Measurements from ENCODE around the gene GREB1. TPM values are rescaled to one million over a fixed set of nuclear protein-coding genes. Genes with fewer than 3 reads are reported as not detected.

The GREB1 gene
- total RNA-seq, 1 experiment from 2014 or later, result 6.2 TPM

GRCh38 chr2:11585071-11585470 is 51.2 kb downstream of the GREB1 start:
- no peak overlapping the region for H3K4me3 ChIP-seq (replicated peaks in 1 of 2; ENCODE audit: low read depth in 1 of 2, low read length in 2 of 2)
- no peak for ATAC-seq
- BruUV-seq (replicated peaks), result no TSS peak
- H3K4me1 ChIP-seq (ENCODE audit: control insufficient read depth in 1 of 2, insufficient read depth in 2 of 2, low read length in 2 of 2), result peaks cover 4 to 13% of the 10 kb centered on the region in 2 experiments
- RAD21 ChIA-PET (ENCODE audit: low non-redundant PET in 1 of 2, low total read pairs in 2 of 2, uncharacterized antibody in 2 of 2, unreplicated experiment in 2 of 2), result interaction anchor here (1.2 to 3.3 kb wide), 3 partner anchors 107 to 452 kb away, joined by 4 to 17 read pairs (median 10); a partner anchor contains a TSS
- CTCF ChIA-PET, result interaction anchor here (0.8 to 5.4 kb wide), 14 partner anchors 15 to 752 kb away, joined by 3 to 159 read pairs (median 4); partner anchors contain the start of gene E2F6
- H3K4me2 ChIP-seq (ENCODE audit: low read length), result no peak overlapping the region
- intact Hi-C loops (cut with micrococcal nuclease), result loop anchor here (2.0 kb wide), 1 partner anchor 350 kb away; no protein-coding TSS in a partner anchor
- POLR2A ChIA-PET, result interaction anchor here (0.6 kb wide), 1 partner anchor 20 kb away, joined by 4 read pairs; no protein-coding TSS in a partner anchor
- no peak for DNase-seq (ENCODE audit: low read depth, low spot score)
- H3K9ac ChIP-seq (ENCODE audit: low read length), result no peak overlapping the region
- no peaks in the 10 kb centered on the region for H3K79me2 ChIP-seq (ENCODE audit: insufficient read depth, low read length)
- TF ChIP-seq SIN3A (IDR thresholded peaks at IDR 0.05; ENCODE audit: low read depth) (no peak), CEBPB (IDR thresholded peaks at IDR 0.05; ENCODE audit: low read depth) (no peak), YY1 (IDR thresholded peaks at IDR 0.05; ENCODE audit: extremely low read depth, insufficient replicate concordance, low read depth, low read length) (no peak), ZFX (IDR thresholded peaks at IDR 0.05) (no peak), POLR2A (IDR thresholded peaks at IDR 0.05; ENCODE audit: borderline replicate concordance, extremely low read depth, insufficient read depth, insufficient read length) (no peak), ZNF274 (IDR thresholded peaks at IDR 0.05; ENCODE audit: low read depth, low read length) (no peak), REST (IDR thresholded peaks at IDR 0.05; ENCODE audit: low read depth) (no peak), TCF7L2 (IDR thresholded peaks at IDR 0.05; ENCODE audit: borderline replicate concordance, extremely low read depth, insufficient read depth, insufficient read length) (no peak), MAX (IDR thresholded peaks at IDR 0.05) (no peak), EZH2phosphoT487 (IDR thresholded peaks at IDR 0.05; ENCODE audit: borderline replicate concordance) (no peak), SP1 (IDR thresholded peaks at IDR 0.05; ENCODE audit: low read depth) (no peak), FOSL1 (IDR thresholded peaks at IDR 0.05; ENCODE audit: low read depth) (no peak), ZBTB33 (IDR thresholded peaks at IDR 0.05; ENCODE audit: extremely low read depth, insufficient replicate concordance, low read length) (no peak), EZH2 (IDR thresholded peaks at IDR 0.05) (no peak), ELF1 (IDR thresholded peaks at IDR 0.05; ENCODE audit: borderline replicate concordance, low read depth) (no peak), CBX3 (IDR thresholded peaks at IDR 0.05; ENCODE audit: low read depth) (no peak), ATF3 (IDR thresholded peaks at IDR 0.05) (no peak)
- no peak overlapping the region for H2AFZ ChIP-seq (ENCODE audit: low read depth, low read length, poor library complexity, severe bottlenecking)
- no peaks in the 10 kb centered on the region for H3K27me3 ChIP-seq (ENCODE audit: insufficient read depth, low read length)
- no peaks in the 10 kb centered on the region for H3K9me2 ChIP-seq (ENCODE audit: insufficient read depth)
- no peak overlapping the region for H3K27ac ChIP-seq (ENCODE audit: low read depth, low read length)
- H3K36me3 ChIP-seq (ENCODE audit: control insufficient read depth in 1 of 2, insufficient read depth in 2 of 2, low read length in 2 of 2), result no peaks in the 10 kb centered on the region
- H3K9me3 ChIP-seq (ENCODE audit: control insufficient read depth in 1 of 2, insufficient read depth in 1 of 2, low read depth in 1 of 2, low read length in 2 of 2), result no peaks in the 10 kb centered on the region
- H4K20me1 ChIP-seq (ENCODE audit: insufficient read depth), result no peaks in the 10 kb centered on the region
